GM18868 (cell line): ENCODE data around the gene CREBBP.
"Not testable (repeated sequence)": the region's sequence is repeated elsewhere in the genome, so short reads cannot be mapped to it uniquely, and the experiment has no call there.

ENCODE experiments used
- ATAC-seq: cut with Tn5 transposase; IDR thresholded peaks from one replicate; pipeline ENCODE4 v1.9.1; 2021; ENCODE audit warnings: mild to moderate bottlenecking, moderate library complexity; ENCODE audit not compliant: unreplicated experiment

CREBBP gene

DNA sequence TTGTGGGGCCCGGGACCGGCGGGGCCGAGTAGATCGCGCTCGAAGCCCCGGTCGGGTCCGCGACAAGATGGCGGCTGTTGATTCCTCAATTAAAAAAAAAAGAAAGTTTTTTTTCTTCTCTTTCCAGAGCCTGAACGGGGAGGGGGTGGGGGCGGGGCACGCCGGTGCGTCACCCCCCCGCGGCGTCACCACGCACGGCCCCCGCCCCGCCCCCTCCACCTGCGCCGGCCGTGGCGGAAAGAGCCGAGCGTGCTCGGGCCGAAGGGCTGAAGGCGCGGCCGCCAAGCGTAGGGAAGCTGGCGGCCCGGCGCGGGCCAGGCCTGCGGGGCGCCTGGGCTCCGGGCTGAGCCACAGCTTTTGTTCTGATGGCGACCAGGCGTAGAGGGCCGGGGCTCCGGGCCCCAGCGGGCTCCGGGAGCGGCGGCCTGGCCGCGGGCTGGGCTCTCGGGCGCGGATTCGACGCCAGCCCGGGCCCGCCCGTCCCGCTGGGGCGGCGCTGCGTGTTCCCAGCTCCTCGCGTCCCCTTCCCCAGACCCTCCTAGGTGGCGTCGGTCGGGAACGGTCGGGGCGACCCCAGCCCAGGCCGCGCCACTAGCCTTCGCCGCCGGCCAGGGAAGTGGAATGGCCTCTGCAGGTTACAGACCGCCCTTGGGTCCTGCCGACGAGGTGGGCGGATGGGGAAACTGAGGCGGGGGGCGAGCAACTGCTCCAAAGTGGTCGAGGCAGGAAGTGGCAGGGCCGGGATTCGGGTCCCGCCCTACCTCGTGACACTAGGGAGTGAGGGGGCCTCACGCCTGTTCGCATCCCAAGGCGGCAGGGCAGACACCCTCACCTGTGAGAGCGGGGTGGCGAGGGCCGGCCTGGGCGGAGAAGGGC lies at the start of gene CREBBP:
Gene CREBBP (minus strand): TSS at position 91 of the 876 bp plus-strand sequence. CDS start 797 bp downstream, outside the sequence.
- ATAC-seq, result peak; percentile 77

DNA sequence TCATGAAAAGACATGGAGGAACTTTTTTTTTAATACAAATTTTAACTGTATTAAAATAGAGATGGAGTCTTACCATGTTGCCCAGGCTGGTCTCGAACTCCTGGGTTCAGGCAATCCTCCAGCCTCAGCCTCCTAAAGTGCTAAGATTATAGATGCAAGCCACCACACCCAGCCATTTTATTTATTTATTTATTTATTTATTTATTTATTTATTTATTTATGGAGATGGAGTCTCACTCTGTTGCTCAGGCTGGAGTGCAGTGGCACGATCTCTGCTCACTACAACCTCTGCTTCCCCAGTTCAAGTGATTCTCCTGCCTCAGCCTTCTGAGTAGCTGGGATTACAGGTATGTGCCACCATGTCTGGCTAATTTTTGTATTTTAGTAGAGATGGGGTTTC lies 46.6 kb upstream of the CREBBP start:
- not testable (repeated sequence) for ATAC-seq

DNA sequence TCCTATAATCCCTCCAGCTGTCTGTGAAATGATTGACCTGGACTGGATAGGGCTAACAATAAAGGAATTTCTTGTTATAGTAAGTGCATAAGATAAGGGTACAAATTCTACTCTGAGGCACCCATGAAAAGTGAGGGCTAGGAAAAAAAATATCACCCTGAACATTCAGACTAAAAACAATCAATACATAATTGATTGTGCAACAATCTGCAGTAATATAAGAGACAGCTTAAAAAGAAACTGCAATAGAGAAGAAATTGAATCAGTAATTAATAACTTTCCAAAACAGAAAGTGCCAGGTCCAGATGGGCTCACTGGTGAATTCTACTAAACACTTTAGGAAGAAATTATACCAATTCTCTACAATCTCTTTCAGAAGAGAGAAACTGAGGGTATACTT lies 44.2 kb upstream of the CREBBP start:
- ATAC-seq, result no peak

DNA sequence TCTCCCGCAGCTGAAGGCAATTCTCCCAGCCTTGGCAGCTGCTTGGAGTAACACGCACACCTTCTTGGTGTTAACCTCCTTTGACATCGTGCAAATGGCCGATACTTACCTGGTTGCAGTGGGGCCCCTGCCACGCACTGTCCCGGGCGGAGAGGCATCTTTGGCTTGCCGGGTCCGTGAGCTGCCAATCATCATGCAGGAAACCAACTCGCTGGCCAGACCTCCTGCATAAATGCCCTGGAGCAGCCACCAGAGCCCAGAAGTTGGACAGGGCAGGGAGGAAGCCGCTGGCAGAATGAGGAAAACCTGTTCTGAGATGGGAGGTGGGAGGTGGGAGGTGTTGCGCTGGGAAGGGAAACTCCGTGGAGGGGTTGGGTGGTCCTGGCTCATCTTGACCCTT lies 41.7 kb upstream of the CREBBP start:
- no peak for ATAC-seq

DNA sequence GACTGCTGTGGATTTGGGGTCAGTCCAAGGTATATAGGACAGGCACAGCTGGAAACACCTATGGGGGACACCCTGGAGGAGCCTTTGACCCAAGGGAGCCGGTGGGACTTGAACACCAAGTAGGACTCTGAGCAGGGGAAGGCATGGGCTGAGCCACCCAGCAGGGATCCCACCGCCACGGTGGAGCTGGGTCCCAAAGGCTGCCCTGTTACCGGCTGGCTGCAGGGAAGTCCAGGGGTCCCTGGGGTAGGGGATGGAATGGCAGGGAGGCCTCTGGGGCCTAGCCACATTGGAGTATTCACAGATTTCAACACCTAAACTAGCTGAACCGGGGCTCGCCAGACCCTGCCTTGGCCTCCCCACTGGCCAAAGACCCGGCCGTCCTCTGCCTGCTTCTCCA lies 39.7 kb upstream of the CREBBP start:
- ATAC-seq, result no peak

DNA sequence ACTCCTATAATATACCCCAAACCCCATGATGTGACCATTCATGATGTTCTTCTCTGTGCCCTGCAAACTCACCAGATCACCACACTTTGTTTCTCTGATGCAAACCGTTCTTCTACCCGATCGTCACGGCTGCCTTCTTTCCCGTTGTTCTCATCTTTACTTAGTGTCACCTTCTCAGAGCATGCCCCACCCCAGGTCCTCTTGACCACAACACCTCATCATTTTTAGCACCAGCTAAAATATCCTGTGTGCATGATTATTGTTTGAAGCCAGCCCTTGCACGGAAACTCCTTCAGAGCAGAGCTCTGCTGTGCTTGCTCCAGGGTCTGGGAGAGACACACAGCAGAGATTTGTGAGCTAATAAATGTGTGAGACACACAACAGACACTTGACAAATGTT lies 38.9 kb upstream of the CREBBP start:
- ATAC-seq, result no peak

DNA sequence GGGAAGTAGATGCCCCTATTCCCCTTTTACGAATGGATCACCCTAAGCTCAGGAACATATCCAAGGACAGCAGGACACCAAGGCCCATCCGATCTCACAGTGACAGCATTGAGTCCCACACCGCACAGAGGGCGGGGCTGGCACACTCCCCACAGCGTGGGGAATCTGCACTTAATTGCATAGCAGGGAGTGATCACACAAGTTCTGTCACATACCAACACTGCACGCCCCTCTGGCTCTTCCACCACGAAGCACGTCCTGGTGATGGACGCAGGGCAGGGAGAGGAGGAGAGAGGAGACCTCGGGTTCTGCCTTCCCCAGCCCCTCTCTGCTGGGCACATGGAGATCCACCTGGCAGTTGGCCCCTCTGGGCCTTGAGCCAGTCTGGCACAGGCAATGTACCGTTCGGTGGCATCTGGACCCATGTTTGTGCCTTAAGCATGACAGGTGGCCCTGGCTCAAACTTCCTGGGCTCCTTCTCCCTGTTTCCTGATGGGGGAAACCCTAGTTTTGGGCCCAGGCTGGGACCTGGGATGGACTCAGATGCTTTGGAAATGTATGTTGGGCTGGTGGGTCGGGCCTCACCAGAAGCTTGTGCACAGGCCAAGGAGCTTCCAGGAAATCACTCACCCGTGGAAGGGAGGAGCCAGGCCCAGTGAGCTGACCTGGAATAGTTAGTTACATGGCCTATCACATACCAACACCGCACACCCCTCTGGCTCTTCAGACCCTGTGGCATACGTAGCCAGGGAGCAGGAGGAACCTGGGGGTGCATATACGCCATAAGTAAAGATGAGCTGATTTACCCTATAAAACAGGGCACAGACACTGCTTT lies 35.1 kb upstream of the CREBBP start:
- no peak for ATAC-seq

DNA sequence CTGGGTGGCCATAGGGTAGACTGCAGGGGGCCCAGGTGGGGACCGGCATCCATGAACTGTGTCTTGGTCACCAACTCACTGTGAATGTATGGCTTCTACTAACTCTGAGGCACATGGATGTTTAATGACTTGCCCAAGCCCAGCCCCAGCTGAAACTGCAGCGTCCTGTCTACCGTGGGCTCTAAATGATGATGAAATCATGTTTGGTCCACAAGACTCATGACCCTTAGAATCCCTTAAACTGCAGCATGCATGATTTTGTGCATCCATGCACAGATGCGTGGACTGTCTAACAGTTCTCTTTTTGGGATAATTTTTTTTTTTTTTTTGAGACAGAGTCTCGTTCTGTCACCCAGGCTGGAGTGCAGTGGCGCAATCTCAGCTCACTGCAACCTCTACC lies 32.4 kb upstream of the CREBBP start:
- ATAC-seq, result no peak

DNA sequence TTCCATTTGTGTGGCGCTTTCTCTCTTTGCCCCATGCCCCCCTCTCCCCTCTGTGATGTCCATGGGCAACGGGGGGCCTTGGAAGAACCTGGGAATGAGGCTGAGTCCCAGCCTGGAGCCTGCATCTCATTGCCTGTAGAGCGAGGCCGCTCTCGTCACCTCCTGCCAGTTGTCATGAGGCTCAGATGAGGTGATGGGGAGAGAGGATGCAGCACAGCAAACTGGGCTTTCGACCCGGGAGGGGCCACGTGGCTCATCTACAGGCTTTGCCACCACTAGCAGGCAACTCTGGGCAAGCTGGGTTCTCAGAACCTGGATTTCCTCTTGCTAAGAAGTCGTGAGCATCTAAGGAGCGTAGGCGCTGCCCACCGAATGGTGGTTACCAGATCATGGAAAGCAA lies 31.9 kb upstream of the CREBBP start:
- ATAC-seq, result no peak

DNA sequence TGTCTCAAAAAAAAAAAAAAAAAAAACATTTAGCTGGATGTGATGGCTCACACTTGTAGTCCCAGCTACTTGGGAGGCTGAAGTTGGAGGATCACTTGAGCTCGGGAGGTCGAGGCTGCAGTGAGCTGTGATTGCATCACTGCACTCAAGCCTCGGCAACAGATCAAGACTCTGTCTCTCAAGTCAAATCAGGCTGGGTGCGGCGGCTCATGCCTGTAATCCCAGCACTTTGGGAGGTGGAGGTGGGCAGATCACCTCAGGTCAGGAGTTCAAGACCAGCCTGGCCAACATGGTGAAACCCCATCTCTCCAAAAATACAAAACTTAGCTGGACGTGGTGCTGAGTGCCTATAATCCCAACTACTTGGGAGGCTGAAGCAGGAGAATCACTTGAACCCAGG lies 31.2 kb upstream of the CREBBP start:
- ATAC-seq, result not testable (repeated sequence)

DNA sequence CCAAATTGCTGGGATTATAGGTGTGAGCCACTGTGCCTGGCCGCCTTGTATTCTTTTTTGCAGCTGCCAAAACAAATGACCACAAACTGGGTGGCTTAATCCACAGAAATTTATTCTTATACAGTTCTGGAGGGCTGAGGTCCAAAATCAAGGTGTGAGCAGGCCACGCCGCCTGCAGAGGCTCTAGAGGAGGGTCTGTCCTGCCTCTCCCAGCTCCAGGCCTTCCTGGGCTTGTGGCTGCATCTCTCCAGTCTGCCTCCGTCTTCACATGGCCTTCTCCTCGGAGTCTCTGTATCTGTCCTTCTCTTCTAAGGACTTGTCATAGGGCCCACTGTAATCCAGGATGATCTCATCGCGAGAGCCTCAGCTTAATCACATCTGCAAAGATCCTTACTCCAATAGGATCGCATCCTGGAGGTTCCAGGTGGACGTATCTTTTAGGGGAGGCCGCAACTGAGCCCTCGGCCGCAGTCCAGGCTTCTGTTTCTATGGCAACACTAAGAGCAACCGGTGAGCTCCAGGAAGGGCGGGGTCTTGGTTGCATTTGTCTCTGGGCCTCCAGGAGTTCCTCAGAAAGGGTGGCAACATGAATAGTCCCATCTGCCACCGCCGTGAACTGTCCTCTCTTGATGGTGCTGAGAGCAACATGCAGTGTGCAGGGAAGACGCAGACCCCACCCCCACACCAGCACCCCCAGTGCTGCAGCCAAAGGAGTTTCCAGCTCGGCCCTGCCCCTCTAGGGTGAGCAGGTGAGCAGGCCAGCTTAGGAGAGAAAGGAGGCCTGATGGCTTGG lies 29.5 kb upstream of the CREBBP start:
- no peak for ATAC-seq

DNA sequence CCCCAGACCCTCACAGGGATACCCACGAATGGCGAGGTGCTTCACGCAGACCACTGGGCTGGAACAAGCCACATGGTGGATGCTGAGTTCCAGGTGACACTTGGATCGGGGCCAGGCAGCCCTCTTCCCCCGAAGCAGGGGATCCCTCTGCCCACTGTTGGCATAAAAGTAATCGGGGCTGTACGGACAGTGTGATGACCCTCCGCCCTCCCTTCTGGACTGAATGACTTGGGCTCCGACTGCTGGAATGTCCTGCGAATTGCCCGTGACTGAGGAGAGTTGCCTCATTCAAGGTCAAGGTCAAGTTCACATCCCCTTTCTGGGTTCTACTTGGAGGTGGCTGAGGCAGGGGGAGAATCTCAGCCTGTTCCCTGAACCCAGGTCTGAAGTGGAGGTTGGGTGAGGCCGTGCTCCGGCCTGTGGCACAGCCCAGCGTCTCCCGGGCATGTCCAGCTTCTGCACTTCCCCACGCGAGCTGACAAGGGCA lies 28.5 kb upstream of the CREBBP start:
- no peak for ATAC-seq

DNA sequence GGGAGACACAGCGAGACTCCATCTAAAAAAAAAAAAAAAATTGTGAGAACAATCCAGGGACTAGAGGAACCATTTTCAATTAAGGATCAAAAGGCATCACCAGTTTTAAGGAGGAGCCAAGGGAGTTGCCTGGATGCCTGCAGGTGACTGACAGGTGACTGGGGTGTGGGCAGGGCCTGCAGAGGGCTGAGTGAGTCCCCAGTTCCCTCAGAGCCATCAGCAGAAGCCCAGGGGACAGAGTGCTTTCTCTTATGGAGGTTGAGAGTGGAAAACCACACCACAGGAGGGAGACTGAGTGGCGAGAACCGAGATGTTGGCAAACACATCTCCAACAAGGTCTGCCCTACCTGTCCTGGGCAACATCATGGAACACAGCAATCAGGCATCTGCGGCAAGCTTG lies 27.1 kb upstream of the CREBBP start:
- no peak for ATAC-seq

DNA sequence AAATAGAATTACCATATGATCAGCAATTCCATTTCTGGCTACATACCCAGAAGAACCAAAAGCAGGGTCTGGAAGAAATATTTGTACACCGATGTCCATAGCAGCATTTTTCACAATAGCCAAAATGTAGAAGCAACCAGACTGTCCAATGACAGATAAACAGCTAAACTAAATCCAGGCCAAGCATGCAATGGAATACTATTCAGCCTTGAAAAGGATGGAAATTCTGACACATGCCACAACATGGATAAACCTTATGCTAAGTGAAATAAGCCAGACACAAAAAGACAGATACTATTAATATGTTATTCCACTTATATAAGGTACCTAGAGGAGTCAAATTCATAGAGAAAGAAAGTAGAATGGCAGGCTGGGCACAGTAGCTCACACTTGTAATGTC lies 25.9 kb upstream of the CREBBP start:
- ATAC-seq, result no peak

DNA sequence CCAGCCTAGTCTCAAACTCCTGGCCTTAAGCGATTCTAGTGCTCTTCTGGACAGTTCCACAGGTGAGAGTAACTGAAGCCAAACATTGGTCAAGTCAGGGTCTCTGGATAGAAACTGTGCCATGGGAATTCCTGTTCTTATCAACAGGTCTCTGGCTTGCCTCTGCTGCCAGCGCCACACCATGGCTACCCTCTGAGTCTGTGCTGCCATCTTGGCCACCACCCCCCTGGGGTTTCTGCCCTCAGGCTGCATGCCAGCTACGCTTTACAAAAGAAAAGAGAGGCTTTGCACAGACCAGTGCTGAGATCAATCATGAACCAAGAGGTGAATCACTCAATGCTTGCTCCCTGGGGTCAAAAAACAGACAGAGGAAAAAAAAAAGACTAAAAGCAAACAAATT lies 24.4 kb upstream of the CREBBP start:
- ATAC-seq, result no peak

DNA sequence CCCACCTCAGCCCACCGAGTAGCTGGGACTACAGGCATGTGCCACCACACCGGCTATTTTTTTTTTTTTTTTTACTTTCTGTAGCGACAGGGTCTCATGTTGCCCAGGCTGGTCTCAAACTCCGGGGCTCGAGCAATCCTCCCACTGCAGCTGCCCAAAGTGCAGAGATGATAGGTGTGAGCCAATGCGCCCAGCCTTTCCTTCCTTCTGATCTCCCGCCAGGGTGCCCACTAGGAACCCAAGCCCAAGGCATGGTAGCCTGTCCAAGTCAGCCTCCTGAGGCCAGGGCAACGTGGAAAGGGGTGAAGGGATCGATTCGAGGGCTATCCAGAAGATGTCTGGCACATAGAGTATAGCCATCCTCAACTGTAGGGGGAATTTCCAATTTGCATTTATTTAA lies 9.6 kb upstream of the CREBBP start:
- ATAC-seq, result no peak

DNA sequence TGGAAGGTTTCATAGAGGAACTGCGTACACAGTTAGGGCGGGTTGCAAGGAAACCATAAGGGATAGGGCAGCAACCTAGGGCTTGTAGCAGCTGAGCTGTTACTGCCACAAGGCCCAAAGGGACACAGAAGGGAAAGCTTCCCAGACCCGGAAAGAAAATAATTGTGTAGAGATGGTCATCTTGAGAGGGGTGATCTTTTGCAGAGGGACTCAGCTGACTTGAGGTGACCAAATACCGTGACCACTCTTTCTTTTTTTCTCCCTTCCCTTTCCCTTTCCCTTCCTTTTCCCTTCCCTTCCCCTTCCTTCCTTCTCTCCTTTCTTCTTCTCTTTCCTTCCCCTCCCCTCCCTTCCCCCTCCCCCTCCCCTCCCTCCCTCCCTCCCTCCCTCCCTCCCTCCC lies 8.5 kb upstream of the CREBBP start:
- ATAC-seq, result no peak

DNA sequence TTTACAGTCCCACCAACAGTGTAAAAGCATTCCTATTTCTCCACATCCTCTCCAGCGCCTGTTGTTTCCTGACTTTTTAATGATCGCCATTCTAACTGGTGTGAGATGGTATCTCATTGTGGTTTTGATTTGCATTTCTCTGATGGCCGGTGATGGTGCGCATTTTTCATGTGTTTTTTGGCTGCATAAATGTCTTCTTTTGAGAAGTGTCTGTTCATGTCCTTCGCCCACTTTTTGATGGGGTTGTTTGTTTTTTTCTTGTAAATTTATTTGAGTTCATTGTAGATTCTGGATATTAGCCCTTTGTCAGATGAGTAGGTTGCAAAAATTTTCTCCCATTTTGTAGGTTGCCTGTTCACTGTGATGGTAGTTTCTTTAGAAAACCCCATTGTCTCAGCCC lies 5.5 kb upstream of the CREBBP start:
- ATAC-seq, result not testable (repeated sequence)

DNA sequence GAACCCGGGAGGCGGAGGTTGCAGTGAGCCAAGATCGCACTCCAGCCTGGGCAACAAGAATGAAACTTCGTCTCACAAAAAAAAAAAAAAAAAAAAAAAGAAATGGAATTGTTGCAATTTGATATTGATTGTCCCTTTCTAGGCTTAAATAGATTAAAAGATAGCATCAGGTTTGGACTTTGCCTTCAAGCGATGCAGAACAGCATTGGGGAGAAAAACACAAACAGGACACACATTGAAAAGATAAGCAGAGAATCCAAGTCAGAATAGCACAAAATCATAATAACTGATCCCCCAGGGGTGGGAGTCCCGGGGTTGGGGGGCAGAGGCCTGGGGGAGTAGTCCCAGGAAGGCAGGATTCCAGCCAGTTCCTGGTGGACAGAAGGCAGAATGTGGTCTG lies 3.9 kb upstream of the CREBBP start:
- ATAC-seq, result no peak

DNA sequence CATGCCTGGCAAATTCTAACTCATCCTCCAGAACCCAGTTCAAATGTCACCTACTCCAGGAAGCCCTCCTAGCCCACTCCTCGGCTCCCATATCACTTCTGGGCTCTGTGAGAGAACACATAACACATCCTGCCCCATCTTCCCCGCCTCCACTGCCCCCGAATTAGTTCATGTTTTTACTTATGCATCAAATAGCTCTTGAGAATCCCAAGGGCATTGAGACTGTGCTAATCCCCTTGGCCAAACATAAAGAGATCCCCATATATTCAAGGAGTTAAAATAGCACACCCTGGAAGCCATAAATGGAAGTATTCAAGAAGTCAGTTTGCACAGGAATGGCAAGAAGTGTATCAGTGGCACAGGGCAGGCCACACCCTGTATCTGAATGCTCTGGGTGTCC lies 2.0 kb upstream of the CREBBP start:
- no peak for ATAC-seq

DNA sequence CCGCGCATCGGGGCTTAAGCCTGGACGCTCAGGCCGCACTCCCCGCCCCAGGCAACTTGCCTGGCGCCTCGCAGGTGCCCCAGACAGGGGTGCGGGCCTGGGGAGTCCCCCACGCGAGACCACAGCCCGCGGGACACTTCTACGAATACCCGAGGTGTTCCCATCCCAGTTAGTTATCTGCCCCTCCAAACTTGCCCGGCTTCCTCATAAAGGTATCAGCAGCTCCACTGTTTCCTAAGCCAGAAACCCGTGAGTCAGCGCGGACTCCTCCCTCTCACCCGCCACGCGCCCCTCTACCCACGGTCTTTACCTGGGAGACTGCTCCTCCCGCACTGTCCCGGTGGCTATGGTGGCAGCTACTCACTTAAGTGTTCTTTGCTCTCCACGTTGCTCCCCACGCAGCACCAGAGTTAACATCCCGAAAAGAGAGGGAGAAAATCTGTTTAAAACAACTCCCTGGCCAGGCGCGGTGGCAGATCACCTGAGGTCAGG lies 1.0 kb upstream of the CREBBP start:
- no peak for ATAC-seq
